ENCODE results near the gene H1-8.

DNA sequence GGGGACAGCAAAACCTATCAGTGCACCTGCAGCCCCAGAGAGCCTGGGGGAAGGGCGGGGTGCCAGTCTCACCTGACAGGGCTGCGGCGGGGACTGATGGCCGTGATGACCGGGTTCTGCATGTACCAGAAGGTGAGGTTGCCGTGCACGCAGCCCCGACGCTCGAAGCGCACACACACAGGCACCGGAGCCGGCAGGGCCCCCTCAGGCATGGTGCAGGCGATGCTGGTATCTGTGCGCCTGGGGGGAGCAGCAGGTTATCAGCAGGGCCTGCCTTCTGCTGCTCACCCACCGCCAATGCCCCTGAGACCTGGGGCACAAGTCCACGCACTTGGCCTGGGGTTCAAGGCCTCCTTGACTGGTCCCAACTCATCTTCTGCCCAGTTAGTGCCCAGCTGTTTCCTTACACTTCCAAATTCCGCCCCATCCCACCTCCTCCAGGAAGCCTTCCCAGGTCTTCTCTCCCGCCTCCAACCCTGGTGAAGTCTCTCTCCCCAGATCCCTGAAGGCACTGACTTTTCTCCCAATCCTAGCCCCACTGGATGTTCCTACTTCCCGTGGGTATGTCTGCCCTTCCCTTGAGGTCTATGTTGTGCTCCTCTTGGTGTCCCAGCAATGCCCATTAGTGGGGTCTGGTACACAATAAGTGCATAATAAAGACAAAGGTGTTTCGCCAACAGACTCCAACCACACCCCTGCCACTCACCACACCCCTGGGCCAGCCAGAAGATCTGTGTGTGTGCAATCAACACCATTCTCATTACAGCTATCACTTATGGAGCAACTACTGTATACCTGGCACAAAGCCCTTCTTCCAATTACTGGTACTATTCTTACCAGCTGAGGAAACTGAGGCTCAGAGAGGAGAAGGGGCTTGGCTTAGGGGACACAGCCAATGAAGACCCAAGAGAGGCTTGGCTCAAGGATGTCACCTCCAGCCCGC is 28.9 kb downstream of the H1-8 start:
- TF ChIP-seq, protein P1, sequence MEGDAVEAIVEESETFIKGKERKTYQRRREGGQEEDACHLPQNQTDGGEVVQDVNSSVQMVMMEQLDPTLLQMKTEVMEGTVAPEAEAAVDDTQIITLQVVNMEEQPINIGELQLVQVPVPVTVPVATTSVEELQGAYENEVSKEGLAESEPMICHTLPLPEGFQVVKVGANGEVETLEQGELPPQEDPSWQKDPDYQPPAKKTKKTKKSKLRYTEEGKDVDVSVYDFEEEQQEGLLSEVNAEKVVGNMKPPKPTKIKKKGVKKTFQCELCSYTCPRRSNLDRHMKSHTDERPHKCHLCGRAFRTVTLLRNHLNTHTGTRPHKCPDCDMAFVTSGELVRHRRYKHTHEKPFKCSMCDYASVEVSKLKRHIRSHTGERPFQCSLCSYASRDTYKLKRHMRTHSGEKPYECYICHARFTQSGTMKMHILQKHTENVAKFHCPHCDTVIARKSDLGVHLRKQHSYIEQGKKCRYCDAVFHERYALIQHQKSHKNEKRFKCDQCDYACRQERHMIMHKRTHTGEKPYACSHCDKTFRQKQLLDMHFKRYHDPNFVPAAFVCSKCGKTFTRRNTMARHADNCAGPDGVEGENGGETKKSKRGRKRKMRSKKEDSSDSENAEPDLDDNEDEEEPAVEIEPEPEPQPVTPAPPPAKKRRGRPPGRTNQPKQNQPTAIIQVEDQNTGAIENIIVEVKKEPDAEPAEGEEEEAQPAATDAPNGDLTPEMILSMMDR (IDR thresholded peaks at IDR 0.05): no peak
- TF ChIP-seq EP300 (IDR thresholded peaks at IDR 0.05) (no peak), POLR2A (IDR thresholded peaks at IDR 0.05) (no peak), POLR2AphosphoS5 (IDR thresholded peaks at IDR 0.05) (no peak)
